ENCODE results near the gene NPC1L1.

DNA sequence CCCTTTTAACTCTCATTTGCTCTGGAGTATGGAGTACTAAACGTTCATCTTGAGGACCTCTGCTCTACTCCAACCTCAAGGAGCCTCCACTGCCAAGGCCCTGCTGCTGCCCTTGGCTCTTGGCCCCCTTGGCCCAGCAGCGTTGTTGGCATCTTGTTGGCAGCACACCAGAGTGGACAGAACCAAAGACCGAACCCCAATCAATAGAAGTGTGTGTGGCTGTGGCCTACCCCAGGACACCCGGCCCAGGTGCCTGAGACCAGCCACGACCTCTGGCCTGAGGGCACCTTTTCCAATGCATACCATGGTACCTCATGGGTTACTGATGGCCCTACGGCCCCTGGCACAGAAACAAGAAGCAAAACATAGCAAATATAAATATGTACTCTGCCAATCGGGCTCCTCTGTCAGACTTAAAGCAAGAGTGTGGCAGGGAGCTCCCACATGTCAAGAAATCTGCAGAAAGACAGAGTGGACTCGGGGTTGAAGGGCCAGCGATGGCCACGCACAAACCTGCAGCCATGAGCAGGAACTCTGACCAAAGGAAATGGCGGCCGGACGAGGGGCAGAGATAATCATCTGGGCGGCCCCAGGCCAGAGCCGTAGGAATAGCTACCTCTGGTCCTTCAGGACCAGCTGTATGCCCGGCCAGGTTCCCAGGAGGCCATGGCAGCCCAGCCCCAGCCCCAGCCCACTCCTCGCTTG is 2.9 kb downstream of the NPC1L1 start:
- TF ChIP-seq, protein P1, sequence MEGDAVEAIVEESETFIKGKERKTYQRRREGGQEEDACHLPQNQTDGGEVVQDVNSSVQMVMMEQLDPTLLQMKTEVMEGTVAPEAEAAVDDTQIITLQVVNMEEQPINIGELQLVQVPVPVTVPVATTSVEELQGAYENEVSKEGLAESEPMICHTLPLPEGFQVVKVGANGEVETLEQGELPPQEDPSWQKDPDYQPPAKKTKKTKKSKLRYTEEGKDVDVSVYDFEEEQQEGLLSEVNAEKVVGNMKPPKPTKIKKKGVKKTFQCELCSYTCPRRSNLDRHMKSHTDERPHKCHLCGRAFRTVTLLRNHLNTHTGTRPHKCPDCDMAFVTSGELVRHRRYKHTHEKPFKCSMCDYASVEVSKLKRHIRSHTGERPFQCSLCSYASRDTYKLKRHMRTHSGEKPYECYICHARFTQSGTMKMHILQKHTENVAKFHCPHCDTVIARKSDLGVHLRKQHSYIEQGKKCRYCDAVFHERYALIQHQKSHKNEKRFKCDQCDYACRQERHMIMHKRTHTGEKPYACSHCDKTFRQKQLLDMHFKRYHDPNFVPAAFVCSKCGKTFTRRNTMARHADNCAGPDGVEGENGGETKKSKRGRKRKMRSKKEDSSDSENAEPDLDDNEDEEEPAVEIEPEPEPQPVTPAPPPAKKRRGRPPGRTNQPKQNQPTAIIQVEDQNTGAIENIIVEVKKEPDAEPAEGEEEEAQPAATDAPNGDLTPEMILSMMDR (IDR thresholded peaks at IDR 0.05; ENCODE audit: low read depth, low read length, poor library complexity, severe bottlenecking): no peak
- no peak for TF ChIP-seq EZH2phosphoT487 (IDR thresholded peaks at IDR 0.05; ENCODE audit: borderline replicate concordance, low read length)

Measured in DOHH2 (cell line).